Adrenal gland (tissue), 19 donors: ENCODE data around the gene SLC24A5. TPM values are rescaled to one million over a fixed set of nuclear protein-coding genes. Genes with fewer than 3 reads are reported as not detected.

ENCODE experiments used
- DNase-seq, 7 donors: peaks; one replicate each; pipeline ENCODE4 v3.0.0-alpha.2; 2019 to 2020
- H3K27ac ChIP-seq, 5 donors: fragments of 200-600 bp; sonication (generic) in 4 of 5; 1 replicate in 3 of 5; 2 replicates in 2 of 5; pipeline versions ENCODE4 v1.5.1 to v1.8.0; 2016 to 2020; ENCODE audit warnings: mild to moderate bottlenecking in 1 of 5
- H3K27me3 ChIP-seq: fragments of 200-600 bp; 2 replicates; pipeline ENCODE4 v1.8.0; 2021
- H3K36me3 ChIP-seq, 2 donors: fragments of 200-600 bp; replicated peaks in 1 of 2; 1 replicate in 1 of 2; 2 replicates in 1 of 2; pipeline versions ENCODE4 v1.5.1 to v1.8.0; 2018 to 2022
- H3K4me1 ChIP-seq, 2 donors: fragments of 200-600 bp; replicated peaks in 1 of 2; 1 replicate in 1 of 2; 2 replicates in 1 of 2; pipeline versions ENCODE4 v1.5.1 to v1.8.0; 2018 to 2021
- H3K4me3 ChIP-seq, 4 donors: fragments of 200-600 bp; sonication (generic) in 3 of 4; one replicate each; pipeline ENCODE4 v1.5.1; 2016 to 2018
- H3K9me3 ChIP-seq, 3 donors: fragments of 200-600 bp; sonication (generic) in 1 of 3; replicated peaks in 1 of 3; 1 replicate in 2 of 3; 2 replicates in 1 of 3; pipeline versions ENCODE4 v1.5.1 to v1.8.0; 2016 to 2021
- CTCF ChIP-seq, 6 experiments: fragments of 450-650 bp in 4 of 6; fragments of 200-600 bp in 2 of 6; sonication (generic) in 1 of 6; IDR thresholded peaks; 1 replicate in 5 of 6; 2 replicates in 1 of 6; pipeline versions ENCODE4 v1.5.1 to v1.8.0; 2016 to 2021; ENCODE audit warnings: antibody characterized with exemption in 6 of 6, mild to moderate bottlenecking in 2 of 6, moderate library complexity in 1 of 6
- POLR2A ChIP-seq, 2 donors: fragments of 450-650 bp; IDR thresholded peaks; one replicate each; pipeline ENCODE4 v1.6.1; 2017; ENCODE audit warnings: antibody characterized with exemption in 2 of 2, mild to moderate bottlenecking in 2 of 2, moderate library complexity in 1 of 2
- WGBS, 4 donors: extraction: QIAGEN DNeasy Blood & Tissue Kit in 2 of 4; methylation state at CpG; one replicate each; pipeline versions ENCODE4 v1.1.5 to v1.1.7; 2013 to 2017; 5-methylcytosine and 5-hydroxymethylcytosine counted together
- intact Hi-C, 2 donors: fragments of 100-400 bp; cut with DNase I; formaldehyde crosslinking; loops; one replicate each; pipeline versions ENCODE4 v1.14.1 to v1.15.0; 2022 to 2023
- long read RNA-seq, 10 donors: library from polyadenylated mRNA in 3 of 10; unstranded in 2 of 10; stranded (forward) in 1 of 10; transcript quantifications; one replicate each; pipeline ENCODE4 v2.0.0 and lab custom pipeline, GENCODE V29; 2021 to 2026
- polyA plus RNA-seq, 3 donors: library from polyadenylated mRNA; stranded (reverse); fragments of 200-250 nt in 2 of 3; fragments of 350-450 nt in 1 of 3; fragmentation: Illumina TruSeq in 1 of 3; extraction: RNeasy Lipid Tissue Mini Kit (QIAGEN cat#74804) in 1 of 3; gene quantifications; one replicate each; pipeline ENCODE4 v1.2.3, GENCODE V29; 2013 to 2014
- total RNA-seq, 9 donors: library from RNA; depleted of rRNA in 4 of 9; stranded (reverse); fragments of >200 nt in 4 of 9; fragments of 120-200 nt in 1 of 9; fragmentation: NEBNext Ultra II Directional in 1 of 9; extraction: Animal tissue kit (Norgen Biotek cat#: 25700) in 1 of 9; gene quantifications; one replicate each; pipeline versions ENCODE4 v1.1.0 to v1.2.4, GENCODE V29; 2013 to 2023
- donor health status: healthy with polysubstance abuse.
- donor health status: Bipolar disorder and iron deficiency.
- donor health status: DM: yes; HTN: yes; CAD: no.
- donor health status: DM: no; HTN: no; CAD: no.
- donor health status: DM: no; HTN: no; CAD: no.
- donor health status: DM: yes; HTN: yes; CAD: no.

The SLC24A5 gene
- total RNA-seq (not detected), polyA plus RNA-seq (under 1 TPM in 1 of 3 donors, not detected in 2; 0.34 TPM)
- long read RNA-seq, donor 1, partial matches to known transcripts, result 13 of 13 reads
- long read RNA-seq, donor 1, other reads (novel, unspliced or antisense), result 0 of 13 reads
- long read RNA-seq, donor 2, partial matches to known transcripts, result 17 of 17 reads
- long read RNA-seq, donor 2, other reads (novel, unspliced or antisense), result 0 of 17 reads
- long read RNA-seq, donor 3, result 0 reads
- long read RNA-seq, donor 4, result 0 reads
- long read RNA-seq, donor 5, partial matches to known transcripts, result 0 of 1 reads
- long read RNA-seq, donor 5, other reads (novel, unspliced or antisense), result 1 of 1 reads
- long read RNA-seq, donor 6, partial matches to known transcripts, result 0 of 2 reads
- long read RNA-seq, donor 6, other reads (novel, unspliced or antisense), result 2 of 2 reads
- long read RNA-seq, donor 7, partial matches to known transcripts, result 10 of 10 reads
- long read RNA-seq, donor 7, other reads (novel, unspliced or antisense), result 0 of 10 reads
- long read RNA-seq, donor 8, result 0 reads
- long read RNA-seq, donor 9, result 0 reads
- long read RNA-seq, donor 10, result 0 reads

DNA sequence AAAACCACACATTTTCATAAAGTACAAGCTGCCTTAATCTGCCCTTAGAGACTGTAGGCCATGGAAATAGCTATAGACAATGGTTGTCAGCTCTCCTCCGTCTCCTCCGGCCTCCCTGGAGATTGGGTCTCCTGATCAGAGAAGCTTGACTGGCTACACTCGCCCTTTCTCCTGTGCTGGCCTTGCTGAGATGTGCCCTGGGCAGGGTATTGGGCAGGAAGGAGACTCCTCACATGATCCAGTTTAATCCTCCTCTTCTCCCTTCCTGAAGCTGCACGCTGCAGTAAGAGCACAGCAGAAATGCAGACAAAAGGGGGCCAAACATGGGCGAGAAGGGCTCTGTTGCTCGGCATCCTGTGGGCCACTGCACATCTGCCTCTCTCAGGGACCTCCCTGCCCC, at the start of gene SLC24A5:
Gene SLC24A5, plus strand, starts transcription at position 246 of the 400 bp plus-strand sequence. Its CDS starts 55 bp downstream, at position 301.
- Histone ChIP-seq H3K9me3 (no peaks in the 10 kb centered on the region), H3K36me3 (no peaks in the 10 kb centered on the region), H3K4me3 (no peak within 1 kb of the TSS), H3K27me3 (peaks cover 3% of the 10 kb centered on the region), H3K27ac (no peak within 1 kb of the TSS), H3K4me1 (no peaks in the 10 kb centered on the region)
- 81 to 88% (median 85%) methylated on average over 5 to 6 of the region's 6 CpGs for WGBS, 4 donors
- intact Hi-C loops, result no loop called here
- TF ChIP-seq CTCF (IDR thresholded peaks at IDR 0.05) (no peak), POLR2A (IDR thresholded peaks at IDR 0.05) (no peak)
- DNase-seq, result no peak

- intact Hi-C loops, result no loop called here
- no peaks in the 10 kb centered on the region for H3K36me3 ChIP-seq
- no peak for DNase-seq
- WGBS, 4 donors, result 74 to 87% (median 84%) methylated on average over 6 of the region's 6 CpGs
- no peaks in the 10 kb centered on the region for H3K4me1 ChIP-seq
- TF ChIP-seq CTCF (IDR thresholded peaks at IDR 0.05) (no peak), POLR2A (IDR thresholded peaks at IDR 0.05) (no peak)
- H3K27me3 ChIP-seq, result no peaks in the 10 kb centered on the region
- H3K9me3 ChIP-seq, result no peaks in the 10 kb centered on the region
- H3K27ac ChIP-seq, result no peak overlapping the region
- no peak overlapping the region for H3K4me3 ChIP-seq
Observed at GRCh38 chr15:48072941-48073340, 47.8 kb upstream of the SLC24A5 start.

- H3K4me1 ChIP-seq, result no peaks in the 10 kb centered on the region
- H3K9me3 ChIP-seq, result no peaks in the 10 kb centered on the region
- no peak overlapping the region for H3K4me3 ChIP-seq
- H3K27ac ChIP-seq, result no peak overlapping the region
- no peaks in the 10 kb centered on the region for H3K36me3 ChIP-seq
- no peaks in the 10 kb centered on the region for H3K27me3 ChIP-seq
- no peak for TF ChIP-seq CTCF (IDR thresholded peaks at IDR 0.05)
- no peak for TF ChIP-seq POLR2A (IDR thresholded peaks at IDR 0.05)
- DNase-seq, result no peak
- intact Hi-C loops, result no loop called here
- 87 to 93% (median 92%) methylated on average over 4 of the region's 4 CpGs for WGBS, 4 donors
Observed at GRCh38 chr15:48073881-48074280, 46.9 kb upstream of the SLC24A5 start.

DNA sequence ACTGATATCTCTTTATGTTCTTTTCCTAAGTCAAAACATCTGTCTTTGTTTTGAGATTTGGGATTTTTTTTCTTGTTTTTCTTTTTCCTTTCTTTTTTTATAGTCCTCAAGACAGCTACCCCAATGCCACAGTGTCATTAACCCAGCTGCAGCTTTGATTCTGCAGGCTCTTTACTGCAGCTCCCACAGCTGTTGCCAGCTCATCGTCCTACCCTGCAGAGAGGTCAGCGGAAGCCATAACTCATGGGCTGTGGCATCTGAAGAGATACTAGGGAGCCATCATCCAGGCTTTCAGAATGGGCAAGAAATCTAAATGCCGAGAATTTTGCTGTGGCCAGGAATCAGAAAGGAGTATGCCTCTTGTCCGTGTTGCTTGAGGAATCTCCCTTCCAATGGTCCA, 44.3 kb upstream of the SLC24A5 start:
- 27 to 36% (median 32%) methylated on average over 4 of the region's 4 CpGs for WGBS, 4 donors
- Histone ChIP-seq H3K27me3 (no peaks in the 10 kb centered on the region), H3K4me3 (no peak overlapping the region), H3K27ac (no peak overlapping the region), H3K36me3 (no peaks in the 10 kb centered on the region), H3K9me3 (no peaks in the 10 kb centered on the region), H3K4me1 (no peaks in the 10 kb centered on the region)
- peak; percentile 29 to 78 (median 54) for DNase-seq
- no peak for TF ChIP-seq POLR2A (IDR thresholded peaks at IDR 0.05)
- TF ChIP-seq CTCF (IDR thresholded peaks at IDR 0.05), result no peak
- intact Hi-C loops, result no loop called here
